ENCODE measurements around the gene HOXA10. TPM values are rescaled to one million over a fixed set of nuclear protein-coding genes. Genes with fewer than 3 reads are reported as not detected.

The HOXA10 gene
- total RNA-seq (2022; extraction: Qiagen RNA extraction) = 6.7 to 8.3 TPM (median 7.4 TPM) in 5 replicates

GRCh38 chr7:27173956-27174873 lies at the start of gene HOXA10:
TSS of gene HOXA10 (minus strand) at chr7:27174320. CDS start at chr7:27174306, 14 bp downstream.

GRCh38 chr7:27199849-27200760 lies 26.0 kb upstream of the HOXA10 start, which contains the start of gene HOXA13:
TSS of gene HOXA13 (minus strand) at chr7:27200091. CDS start at chr7:27200077, 14 bp downstream.

GRCh38 chr7:27185013-27185853 lies 11.1 kb upstream of the HOXA10 start, which contains the start of gene HOXA11:
TSS of gene HOXA11 (minus strand) at chr7:27185232. CDS start at chr7:27185144, 88 bp downstream.

GRCh38 chr7:27165089-27165995 lies 8.8 kb downstream of the HOXA10 start, which contains the start of gene HOXA9:
TSS of gene HOXA9 (minus strand) at chr7:27165537. CDS start at chr7:27165457, 80 bp downstream.

GRCh38 chr7:27156508-27156898 lies 17.6 kb downstream of the HOXA10 start, which contains the start of gene HOXA7:
TSS of gene HOXA7 (minus strand) at chr7:27156675. CDS start at chr7:27156545, 130 bp downstream.

GRCh38 chr7:27151931-27152815 lies 21.9 kb downstream of the HOXA10 start, which contains the start of gene HOXA3:
TSS of gene HOXA3 (minus strand) at chr7:27152583. CDS start at chr7:27110640, 41,943 bp downstream.

GRCh38 chr7:27147199-27148030 lies 26.7 kb downstream of the HOXA10 start, which contains the start of gene HOXA6:
TSS of gene HOXA6 (minus strand) at chr7:27147774. CDS start at chr7:27147749, 25 bp downstream.

GRCh38 chr7:27143023-27143949 lies 30.8 kb downstream of the HOXA10 start, which contains the start of gene HOXA5:
TSS of gene HOXA5 (minus strand) at chr7:27143681. CDS start at chr7:27143607, 74 bp downstream.

GRCh38 chr7:27130540-27131389 lies 43.4 kb downstream of the HOXA10 start, which contains the start of gene HOXA4:
TSS of gene HOXA4 (minus strand) at chr7:27130757. CDS start at chr7:27130733, 24 bp downstream.

Other genes with a start within 250 kb of the HOXA10 start
- 2.5 to 4.0 TPM (median 3.5 TPM) in 5 replicates for gene HOXA1, start 78.3 kb downstream of the HOXA10 start, total RNA-seq (2022; extraction: Qiagen RNA extraction)
- 0.84 to 1.2 TPM (median 0.90 TPM) in 5 replicates for gene HOXA2, start 71.6 kb downstream of the HOXA10 start, total RNA-seq (2022; extraction: Qiagen RNA extraction)
- gene HOXA4, start 43.6 kb downstream of the HOXA10 start, total RNA-seq (2022; extraction: Qiagen RNA extraction) = 1.5 to 2.7 TPM (median 2.3 TPM) in 5 replicates
- gene HOXA5, start 30.6 kb downstream of the HOXA10 start, total RNA-seq (2022; extraction: Qiagen RNA extraction) = 3.9 to 7.1 TPM (median 5.3 TPM) in 5 replicates
- 1.5 to 2.2 TPM (median 1.8 TPM) in 5 replicates for gene HOXA6, start 26.5 kb downstream of the HOXA10 start, total RNA-seq (2022; extraction: Qiagen RNA extraction)
- gene HOXA3, start 21.7 kb downstream of the HOXA10 start, total RNA-seq (2022; extraction: Qiagen RNA extraction) = 6.1 to 10.2 TPM (median 9.8 TPM) in 5 replicates
- gene HOXA7, start 17.6 kb downstream of the HOXA10 start, total RNA-seq (2022; extraction: Qiagen RNA extraction) = 4.4 to 5.5 TPM (median 4.9 TPM) in 5 replicates
- gene HOXA9, start 8.8 kb downstream of the HOXA10 start, total RNA-seq (2022; extraction: Qiagen RNA extraction) = 0.49 to 1.1 TPM (median 0.63 TPM) in 5 replicates
- 0.54 to 0.79 TPM (median 0.77 TPM) in 5 replicates for gene HOXA11, start 10.9 kb upstream of the HOXA10 start, total RNA-seq (2022; extraction: Qiagen RNA extraction)
- 1.6 to 2.1 TPM (median 1.9 TPM) in 5 replicates for gene HOXA13, start 25.8 kb upstream of the HOXA10 start, total RNA-seq (2022; extraction: Qiagen RNA extraction)
- gene EVX1, start 68.5 kb upstream of the HOXA10 start, total RNA-seq (2022; extraction: Qiagen RNA extraction) = 0.05 to 0.12 TPM (median 0.07 TPM) in 3 of 5 replicates, not detected in the others

Measured in A549 treated with CORT108297 at 1 μM for 4 hours (cell line).